Measurements from ENCODE around the gene RTL1.

DNA sequence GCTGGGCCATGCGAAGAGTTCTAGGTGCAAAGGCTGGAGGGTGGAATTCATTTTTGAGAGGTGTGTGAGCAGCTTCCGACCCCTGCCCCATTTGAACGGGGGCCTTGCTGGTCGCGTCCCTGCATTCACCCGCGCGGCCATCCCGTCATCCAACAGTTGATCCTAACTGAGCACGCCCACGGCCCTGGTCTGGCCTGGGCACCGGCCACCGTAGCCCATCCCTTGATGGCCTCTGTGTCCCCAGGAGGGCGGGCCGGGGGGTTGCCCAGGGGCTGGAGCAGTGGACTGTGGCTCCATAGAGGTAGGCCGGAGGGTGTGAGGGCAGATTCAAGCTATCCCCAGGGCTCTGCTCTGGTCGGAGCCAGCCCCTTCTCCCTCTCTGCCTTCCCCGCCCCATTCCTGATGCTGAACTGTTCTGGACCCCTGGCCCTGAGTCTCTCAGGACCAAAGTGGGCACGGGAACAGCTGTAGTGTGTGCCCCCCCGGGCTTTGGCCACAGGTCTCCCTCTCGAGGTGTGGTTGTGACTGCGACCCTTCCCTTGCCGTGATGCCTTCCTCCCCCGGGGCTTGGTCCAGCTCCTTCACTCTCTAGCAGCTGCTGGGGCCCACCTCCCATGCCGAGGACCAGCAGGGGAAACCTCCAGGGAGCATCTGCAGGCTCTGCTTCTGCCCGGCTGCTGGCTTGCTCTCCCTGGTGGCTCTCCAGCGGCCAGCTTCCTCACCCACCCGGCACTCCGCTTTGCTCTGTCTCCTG is 68.6 kb downstream of the RTL1 start:
- TF ChIP-seq, protein P1, sequence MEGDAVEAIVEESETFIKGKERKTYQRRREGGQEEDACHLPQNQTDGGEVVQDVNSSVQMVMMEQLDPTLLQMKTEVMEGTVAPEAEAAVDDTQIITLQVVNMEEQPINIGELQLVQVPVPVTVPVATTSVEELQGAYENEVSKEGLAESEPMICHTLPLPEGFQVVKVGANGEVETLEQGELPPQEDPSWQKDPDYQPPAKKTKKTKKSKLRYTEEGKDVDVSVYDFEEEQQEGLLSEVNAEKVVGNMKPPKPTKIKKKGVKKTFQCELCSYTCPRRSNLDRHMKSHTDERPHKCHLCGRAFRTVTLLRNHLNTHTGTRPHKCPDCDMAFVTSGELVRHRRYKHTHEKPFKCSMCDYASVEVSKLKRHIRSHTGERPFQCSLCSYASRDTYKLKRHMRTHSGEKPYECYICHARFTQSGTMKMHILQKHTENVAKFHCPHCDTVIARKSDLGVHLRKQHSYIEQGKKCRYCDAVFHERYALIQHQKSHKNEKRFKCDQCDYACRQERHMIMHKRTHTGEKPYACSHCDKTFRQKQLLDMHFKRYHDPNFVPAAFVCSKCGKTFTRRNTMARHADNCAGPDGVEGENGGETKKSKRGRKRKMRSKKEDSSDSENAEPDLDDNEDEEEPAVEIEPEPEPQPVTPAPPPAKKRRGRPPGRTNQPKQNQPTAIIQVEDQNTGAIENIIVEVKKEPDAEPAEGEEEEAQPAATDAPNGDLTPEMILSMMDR (IDR thresholded peaks at IDR 0.05): no peak
- TF ChIP-seq POLR2A (IDR thresholded peaks at IDR 0.05; ENCODE audit: low read depth): no peak
- no peak for TF ChIP-seq POLR2AphosphoS5 (IDR thresholded peaks at IDR 0.05)
- no peak for TF ChIP-seq EP300 (IDR thresholded peaks at IDR 0.05)

All from esophagus muscularis mucosa (tissue), 4 donors.